ENCODE measurements around the gene NCOA5. TPM values are rescaled to one million over a fixed set of nuclear protein-coding genes. Genes with fewer than 3 reads are reported as not detected.

Gene NCOA5
- total and polyA plus RNA-seq, 9 of the 15 experiments (the other 6 are each of a cell fraction or from before 2014, with no cell fraction given): 3.9 to 22.8 (median 13.8) TPM

- TF ChIP-seq E2F1 (CRISPR knock-in tag; IDR thresholded peaks at IDR 0.05) (peak; percentile 98), CTCF (IDR thresholded peaks at IDR 0.05 in 2 of 3, conservative IDR thresholded peaks at IDR 0.05 in 1 of 3; ENCODE audit: insufficient read depth in 2 of 3, low read depth in 1 of 3, low read length in 3 of 3) (peak; percentile 40 to 69 (median 46); a peak in 5 of 6 replicates), RBM25 (IDR thresholded peaks at IDR 0.05; ENCODE audit: low read depth, low read length, severe bottlenecking) (peak; percentile 46), GTF2A2 (tag; IDR thresholded peaks at IDR 0.05) (no peak), UBTF (IDR thresholded peaks at IDR 0.05; ENCODE audit: borderline replicate concordance in 1 of 2, low read depth in 2 of 2, low read length in 2 of 2) (peak; percentile 29 to 78; a peak in 2 of 4 replicates), C11orf30 (IDR thresholded peaks at IDR 0.05; ENCODE audit: low read depth) (no peak), NCOA4 (IDR thresholded peaks at IDR 0.05; ENCODE audit: partially characterized antibody) (no peak), POLR2AphosphoS2 (IDR thresholded peaks at IDR 0.05; ENCODE audit: low read length) (no peak), CREB3L1 (IDR thresholded peaks at IDR 0.05; ENCODE audit: borderline replicate concordance, low read depth) (peak; percentile 91), SMARCA5 (IDR thresholded peaks at IDR 0.05) (no peak), ZNF764 (CRISPR knock-in tag; IDR thresholded peaks at IDR 0.05; ENCODE audit: low read depth) (no peak), YY1 (IDR thresholded peaks at IDR 0.05; ENCODE audit: borderline replicate concordance in 1 of 3, control insufficient read depth in 1 of 3, extremely low read depth in 1 of 3, insufficient read depth in 3 of 3, insufficient read length in 1 of 3, insufficient replicate concordance in 2 of 3, low read depth in 1 of 3, low read length in 2 of 3) (peak; percentile 89 to 98 (median 97)), XRCC5 (IDR thresholded peaks at IDR 0.05; ENCODE audit: low read depth, low read length) (peak; percentile 53; the same call in 1 of the 2 replicates), GTF3C2 (IDR thresholded peaks at IDR 0.05; ENCODE audit: borderline replicate concordance, extremely low read depth, insufficient read length) (peak; percentile 92)
These were observed at the start of gene NCOA5 (continued) for GRCh38 chr20:46089417-46090388.
